Measurements from ENCODE around the gene MBIP.
A peak's percentile ranks its signal among the peaks of the same experiment; 100 is the strongest.

MBIP gene

GRCh38 chr14:36313206-36313605 lies 7.2 kb downstream of the MBIP start:
- DNase-seq (ENCODE audit: low read depth), result no peak

- no peak for DNase-seq (ENCODE audit: low read depth)
Measured at GRCh38 chr14:36306836-36307235, 13.6 kb downstream of the MBIP start.

DNA sequence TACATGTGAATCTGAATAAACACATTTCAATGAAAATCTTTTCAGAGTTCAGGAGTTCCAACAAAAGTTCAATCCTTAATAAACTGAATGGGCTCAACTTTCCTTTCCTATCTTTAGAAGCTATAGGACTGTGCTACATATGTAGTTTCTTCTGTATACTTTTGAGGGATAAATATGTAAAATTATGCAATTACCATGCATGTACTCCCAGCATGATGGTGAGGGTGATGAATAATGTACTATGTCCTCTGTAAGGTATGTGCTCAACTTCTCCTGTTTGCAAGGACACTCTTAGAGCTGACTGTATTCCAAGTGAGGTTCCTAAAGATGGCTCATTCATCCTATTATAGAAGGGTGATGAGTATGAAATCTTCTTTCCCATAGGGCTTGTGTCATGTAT lies 15.5 kb downstream of the MBIP start:
- DNase-seq (ENCODE audit: low read depth), result no peak

DNA sequence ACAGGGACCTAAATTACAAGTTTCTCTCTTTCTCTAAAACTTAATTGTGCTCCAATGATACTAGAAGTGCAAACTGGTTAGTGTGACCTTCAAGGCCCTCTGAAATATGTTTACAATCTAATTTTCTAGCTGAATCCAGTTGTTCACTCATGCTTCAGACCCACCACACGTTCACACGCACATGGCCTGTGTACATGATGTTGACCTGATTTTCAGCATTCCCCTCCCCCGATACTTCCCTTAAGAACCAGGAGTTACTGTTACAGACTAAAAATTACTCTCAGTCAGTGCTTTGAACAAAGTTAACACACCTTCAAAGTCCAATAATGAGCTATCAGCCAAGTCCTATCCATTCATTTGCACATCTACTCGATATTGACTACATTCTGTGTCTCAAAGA lies 16.5 kb downstream of the MBIP start:
- no peak for DNase-seq (ENCODE audit: low read depth)

DNA sequence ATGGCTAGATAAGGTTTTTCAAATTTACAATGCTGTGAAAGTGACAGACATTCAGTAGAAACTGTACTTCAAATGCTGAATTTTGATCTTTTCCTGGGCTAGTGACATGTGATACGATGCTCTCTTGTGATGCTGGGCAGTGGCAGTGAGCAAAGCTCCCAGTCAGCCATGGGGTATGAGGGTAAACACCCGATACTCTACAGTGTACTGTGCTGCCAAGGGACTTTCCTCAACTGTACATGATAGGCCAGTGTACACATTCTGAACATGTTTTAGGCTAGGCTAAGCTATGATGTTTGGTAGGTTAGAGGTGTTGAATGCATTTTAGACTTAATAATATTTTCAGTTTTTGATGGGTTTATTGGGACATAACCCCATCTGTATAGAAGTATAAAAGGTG lies 17.6 kb downstream of the MBIP start:
- no peak for DNase-seq (ENCODE audit: low read depth)

- no peak for DNase-seq (ENCODE audit: low read depth)
Measured at GRCh38 chr14:36301159-36301558, 19.3 kb downstream of the MBIP start.

DNA sequence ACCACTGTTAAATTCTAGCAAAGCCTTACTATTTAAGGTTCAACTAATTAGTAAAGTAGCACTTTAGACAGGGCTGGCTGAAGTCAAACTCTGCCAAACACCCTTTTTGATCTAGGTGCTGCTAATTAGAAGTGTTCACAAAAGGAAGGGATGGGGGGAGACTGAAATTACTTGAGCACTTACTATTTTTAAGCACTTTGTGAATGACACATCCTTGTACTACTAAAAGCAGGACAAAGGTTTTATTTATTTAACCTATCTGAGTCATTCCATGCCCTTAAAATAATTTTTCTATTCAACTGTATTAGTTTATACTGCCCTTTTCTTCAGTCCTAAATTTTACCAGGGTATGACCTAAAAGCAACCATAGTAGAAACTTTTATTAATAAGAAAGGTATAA lies 20.1 kb downstream of the MBIP start:
- DNase-seq (ENCODE audit: low read depth), result no peak

GRCh38 chr14:36295642-36296627 lies 24.5 kb downstream of the MBIP start:
- DNase-seq (ENCODE audit: low read depth), result no peak

GRCh38 chr14:36294543-36294942 lies 25.9 kb downstream of the MBIP start:
- DNase-seq (ENCODE audit: low read depth), result no peak

GRCh38 chr14:36293824-36294223 lies 26.6 kb downstream of the MBIP start:
- DNase-seq (ENCODE audit: low read depth), result peak; percentile 4

DNA sequence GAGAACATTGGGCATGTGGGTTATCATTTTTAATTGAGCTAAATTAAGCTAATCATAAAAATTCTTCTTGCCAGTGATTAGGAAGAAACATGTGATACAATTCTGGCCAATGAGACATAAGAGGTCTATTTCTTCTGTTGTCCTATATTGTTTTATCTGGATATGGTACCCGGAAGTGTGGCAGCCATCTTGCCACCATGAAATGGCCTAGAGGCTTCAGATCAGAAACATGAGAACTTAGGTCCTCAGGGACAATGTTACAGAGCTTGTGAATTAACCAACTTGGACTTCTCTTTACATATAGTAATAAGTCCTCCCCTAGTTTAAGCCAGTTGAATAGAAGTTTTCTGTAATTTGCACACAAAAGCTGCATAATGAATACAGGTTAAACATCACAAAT lies 30.5 kb downstream of the MBIP start:
- DNase-seq (ENCODE audit: low read depth), result no peak

- no peak for DNase-seq (ENCODE audit: low read depth)
Measured at GRCh38 chr14:36288496-36288895, 31.9 kb downstream of the MBIP start.

DNA sequence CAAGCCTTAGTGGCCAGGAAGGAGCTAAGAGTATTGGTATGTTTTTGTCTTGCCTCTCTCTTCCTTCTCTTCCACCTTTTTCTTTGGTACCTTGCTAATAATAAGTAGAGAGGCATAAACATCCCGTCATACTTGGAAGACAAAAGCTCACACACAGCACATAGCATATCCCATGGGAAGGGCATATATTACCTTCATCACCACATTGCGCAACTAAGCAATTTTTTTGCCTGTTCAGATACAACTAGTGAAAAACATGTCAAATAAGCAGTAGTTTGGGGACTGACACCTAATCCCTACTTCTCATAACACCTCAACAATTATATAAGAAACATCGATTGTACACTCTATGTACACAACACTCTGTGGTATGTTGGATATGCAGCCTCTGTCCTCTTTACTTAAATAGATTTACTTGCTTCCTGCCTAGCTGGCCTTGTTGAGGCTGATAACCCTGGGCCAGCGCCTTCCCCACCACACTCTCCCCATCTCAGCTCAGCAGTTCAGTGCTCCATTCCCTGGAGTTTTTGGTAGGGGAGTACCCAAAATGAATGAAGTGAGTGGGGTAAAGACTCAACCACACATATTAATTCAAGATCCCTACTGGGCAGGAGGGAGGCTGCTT lies 35.4 kb downstream of the MBIP start:
- DNase-seq (ENCODE audit: low read depth), result no peak

- DNase-seq (ENCODE audit: low read depth), result no peak
Measured at GRCh38 chr14:36281309-36281708, 39.1 kb downstream of the MBIP start.

DNA sequence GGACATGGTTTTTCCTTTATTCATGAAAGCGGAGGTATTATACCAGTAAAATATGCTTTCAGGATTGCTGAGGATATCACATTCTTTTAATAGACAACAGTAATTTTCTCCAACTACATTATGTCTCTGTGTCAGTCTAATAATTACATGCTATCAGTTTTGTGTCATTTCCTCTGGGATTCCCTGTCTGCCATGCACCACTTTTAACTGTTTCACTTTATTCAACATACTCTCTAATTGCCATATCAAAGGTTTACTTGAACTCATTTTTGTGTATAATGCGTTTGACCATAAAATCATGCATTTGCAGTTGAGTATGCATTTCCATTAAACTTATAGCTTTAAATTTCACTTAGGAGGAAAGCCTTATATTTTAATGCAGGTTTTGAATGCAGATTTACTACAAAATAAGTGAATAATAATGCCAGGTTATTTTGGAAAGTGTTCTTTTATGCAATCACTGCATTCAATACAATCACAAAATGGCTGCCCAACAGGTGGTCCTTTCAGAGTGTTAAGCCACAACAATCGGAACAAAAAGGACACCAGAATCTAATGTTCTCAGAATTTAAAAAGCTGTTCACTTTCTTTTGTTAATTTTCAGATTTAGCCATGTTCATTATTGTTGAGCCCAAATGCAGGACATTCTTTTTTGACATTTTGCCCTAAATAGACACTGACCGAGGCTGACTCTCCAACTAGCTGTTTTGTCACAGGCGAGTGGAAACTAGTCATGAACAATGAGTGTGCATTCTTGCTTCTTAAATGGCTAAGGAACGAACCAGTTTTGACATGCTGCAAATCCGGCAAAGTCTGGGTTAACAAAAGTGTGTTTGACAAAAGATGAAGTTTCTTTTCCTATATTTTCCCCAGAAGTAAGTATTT lies 40.9 kb downstream of the MBIP start:
- no peak for DNase-seq (ENCODE audit: low read depth)

GRCh38 chr14:36275741-36276140 lies 44.7 kb downstream of the MBIP start:
- no peak for DNase-seq (ENCODE audit: low read depth)

- DNase-seq (ENCODE audit: low read depth), result no peak
Measured at GRCh38 chr14:36271939-36272907, 48.2 kb downstream of the MBIP start.

GRCh38 chr14:36271222-36271621 lies 49.2 kb downstream of the MBIP start:
- no peak for DNase-seq (ENCODE audit: low read depth)

GRCh38 chr14:36270191-36270590 lies 50.2 kb downstream of the MBIP start:
- DNase-seq (ENCODE audit: low read depth), result no peak

DNA sequence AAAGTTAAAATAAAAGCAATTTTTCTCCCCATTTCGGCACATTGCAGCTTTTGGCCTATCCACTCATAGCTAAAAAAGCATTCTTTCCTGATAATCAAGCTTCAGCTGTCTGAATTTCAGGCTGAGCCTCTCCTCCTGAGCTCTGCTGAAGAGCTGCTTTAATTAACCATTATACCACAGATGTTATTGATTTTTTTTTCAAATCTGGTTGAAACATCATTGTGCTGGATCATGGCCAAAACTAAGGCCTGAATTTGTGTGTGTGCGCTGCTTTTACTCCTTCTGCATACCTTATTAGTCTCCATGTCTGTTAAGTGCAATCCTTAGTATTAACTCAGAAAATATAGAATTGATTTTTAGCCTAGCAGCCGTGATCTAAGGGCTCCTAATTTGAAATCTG lies 52.3 kb downstream of the MBIP start:
- no peak for DNase-seq (ENCODE audit: low read depth)

GRCh38 chr14:36264595-36264994 lies 55.8 kb downstream of the MBIP start:
- no peak for DNase-seq (ENCODE audit: low read depth)
